MM.1S (cell line): Measurements from ENCODE around the gene SMC6.

ENCODE experiments used
- CTCF ChIP-seq: fragments of 300-600 bp; sonication (generic); IDR thresholded peaks from 2 replicates; pipeline ENCODE4 v1.5.1; 2016; ENCODE audit warnings: antibody characterized with exemption, low read length, mixed read lengths
- EZH2 ChIP-seq: fragments of 300-600 bp; sonication (generic); optimal IDR thresholded peaks from 2 replicates; pipeline ENCODE3; 2017; ENCODE audit warnings: low read depth, mild to moderate bottlenecking, antibody characterized with exemption, low read length, mixed read lengths

DNA sequence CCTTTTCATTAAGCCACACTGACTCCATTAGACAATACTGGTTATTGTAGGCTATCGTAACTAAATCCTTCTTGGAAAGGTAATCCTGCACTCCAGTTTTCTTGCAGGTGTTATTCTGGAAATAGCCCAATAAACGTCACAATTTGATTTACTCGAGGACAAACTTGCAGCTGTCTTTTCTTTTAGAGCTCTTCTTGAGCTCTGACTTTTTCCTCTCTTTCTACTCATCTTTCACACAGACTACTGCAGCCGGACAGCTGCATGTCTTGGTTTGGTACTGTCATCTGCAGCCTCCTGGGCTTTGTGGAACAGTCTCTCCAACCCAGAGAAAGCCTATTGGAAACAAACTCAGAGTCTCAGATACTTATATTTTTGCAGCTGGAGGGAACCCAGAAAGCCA, 39.7 kb upstream of the SMC6 start:
- TF ChIP-seq CTCF, result no peak
- TF ChIP-seq EZH2, result no peak
